ENCODE data around the gene DUSP8.
"Not testable (repeated sequence)": the region's sequence is repeated elsewhere in the genome, so short reads cannot be mapped to it uniquely, and the experiment has no call there.

Gene DUSP8

DNA sequence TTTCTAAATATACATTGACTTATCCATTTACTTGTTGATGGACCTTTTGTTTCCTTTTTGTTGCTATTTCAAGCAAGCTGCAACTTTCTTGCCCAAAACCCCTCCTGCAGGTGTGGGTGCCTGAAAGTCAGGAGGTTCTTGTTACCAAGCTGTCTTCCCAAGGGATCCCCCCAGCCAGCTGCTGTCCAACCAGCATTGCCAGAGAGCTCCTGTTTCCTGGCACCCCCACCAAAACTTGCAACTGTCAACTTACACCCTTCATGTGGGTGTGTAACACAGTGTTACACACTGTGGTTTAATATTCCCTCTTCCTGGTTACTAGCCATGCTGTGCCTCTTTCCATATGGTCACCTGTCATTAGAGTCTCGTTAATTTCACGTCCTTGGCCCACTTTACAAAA lies 14.6 kb upstream of the DUSP8 start:
- H3K27me3 Mint-ChIP-seq (ENCODE audit: low read depth), result peaks cover 62% of the 10 kb centered on the region
- peaks cover 6% of the 10 kb centered on the region for H3K4me1 Mint-ChIP-seq
- H3K4me3 Mint-ChIP-seq, result no peak overlapping the region
- peaks cover 8% of the 10 kb centered on the region for H3K9me3 Mint-ChIP-seq
- TF ChIP-seq, protein P1, sequence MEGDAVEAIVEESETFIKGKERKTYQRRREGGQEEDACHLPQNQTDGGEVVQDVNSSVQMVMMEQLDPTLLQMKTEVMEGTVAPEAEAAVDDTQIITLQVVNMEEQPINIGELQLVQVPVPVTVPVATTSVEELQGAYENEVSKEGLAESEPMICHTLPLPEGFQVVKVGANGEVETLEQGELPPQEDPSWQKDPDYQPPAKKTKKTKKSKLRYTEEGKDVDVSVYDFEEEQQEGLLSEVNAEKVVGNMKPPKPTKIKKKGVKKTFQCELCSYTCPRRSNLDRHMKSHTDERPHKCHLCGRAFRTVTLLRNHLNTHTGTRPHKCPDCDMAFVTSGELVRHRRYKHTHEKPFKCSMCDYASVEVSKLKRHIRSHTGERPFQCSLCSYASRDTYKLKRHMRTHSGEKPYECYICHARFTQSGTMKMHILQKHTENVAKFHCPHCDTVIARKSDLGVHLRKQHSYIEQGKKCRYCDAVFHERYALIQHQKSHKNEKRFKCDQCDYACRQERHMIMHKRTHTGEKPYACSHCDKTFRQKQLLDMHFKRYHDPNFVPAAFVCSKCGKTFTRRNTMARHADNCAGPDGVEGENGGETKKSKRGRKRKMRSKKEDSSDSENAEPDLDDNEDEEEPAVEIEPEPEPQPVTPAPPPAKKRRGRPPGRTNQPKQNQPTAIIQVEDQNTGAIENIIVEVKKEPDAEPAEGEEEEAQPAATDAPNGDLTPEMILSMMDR (IDR thresholded peaks at IDR 0.05; ENCODE audit: unreplicated experiment in 3 of 3), result no peak
- H3K27ac Mint-ChIP-seq, result no peak overlapping the region
- H3K36me3 Mint-ChIP-seq (ENCODE audit: low read depth), result no peaks in the 10 kb centered on the region

DNA sequence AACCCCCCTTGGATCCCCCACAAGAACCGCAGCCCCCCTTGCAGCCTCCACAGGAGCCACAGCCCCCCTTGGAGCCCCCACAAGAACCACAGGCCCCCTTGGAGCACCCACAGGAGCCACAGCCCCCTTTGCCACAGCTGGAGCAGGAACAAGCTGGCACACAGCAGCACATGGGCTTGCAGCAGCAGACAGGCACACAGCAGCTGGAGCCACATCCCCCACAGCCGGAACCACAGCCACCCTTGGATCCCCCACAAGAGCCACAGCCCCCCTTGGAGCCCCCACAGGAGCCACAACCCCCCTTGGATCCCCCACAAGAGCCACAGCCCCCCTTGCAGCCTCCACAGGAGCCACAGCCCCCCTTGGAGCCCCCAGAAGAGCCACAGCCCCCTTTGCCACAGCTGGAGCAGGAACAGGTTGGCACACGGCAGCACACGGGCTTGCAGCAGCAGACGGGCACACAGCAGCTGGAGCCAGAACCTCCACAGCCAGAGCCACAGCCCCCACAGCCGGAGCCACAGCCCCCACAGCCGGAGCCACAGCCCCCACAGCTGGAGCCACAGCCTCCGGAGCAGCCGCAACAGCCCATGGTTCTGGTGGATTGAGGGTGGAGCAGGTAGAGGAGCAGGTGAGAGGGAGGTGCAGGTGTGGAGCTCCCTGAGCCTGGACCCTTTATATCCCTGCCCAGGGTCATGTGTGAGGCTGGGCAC lies 12.7 kb upstream of the DUSP8 start, which contains the start of gene KRTAP5-1:
TSS of gene KRTAP5-1 (minus strand) at position 623 of the 710 bp plus-strand sequence. CDS start at position 589, 34 bp downstream.
- H3K27ac Mint-ChIP-seq; H3K4me1 Mint-ChIP-seq; H3K4me3 Mint-ChIP-seq; H3K36me3 Mint-ChIP-seq (ENCODE audit: low read depth): not testable (repeated sequence)
- Mint-ChIP-seq H3K9me3 (peaks cover 15% of the 10 kb centered on the region), H3K27me3 (ENCODE audit: low read depth) (peaks cover 67% of the 10 kb centered on the region)

DNA sequence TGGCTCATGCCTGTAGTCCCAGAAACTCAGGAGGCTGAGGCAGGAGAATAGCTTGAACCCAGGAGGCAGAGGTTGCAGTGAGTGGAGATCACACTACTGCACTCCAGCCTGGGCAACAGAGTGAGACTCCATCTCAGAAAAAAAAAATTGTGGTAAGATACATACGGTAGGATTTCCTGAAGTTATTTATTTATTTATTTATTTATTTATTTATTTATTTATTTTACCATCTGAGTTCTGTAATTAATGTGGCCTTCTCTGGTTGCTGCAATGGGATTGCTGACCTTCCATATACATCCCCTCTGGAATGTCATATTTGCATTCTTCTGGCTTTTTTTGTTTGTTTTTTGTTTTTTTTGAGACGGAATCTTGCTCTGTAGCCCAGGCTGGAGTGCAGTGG lies 10.8 kb upstream of the DUSP8 start:
- not testable (repeated sequence) for H3K36me3 Mint-ChIP-seq (ENCODE audit: low read depth); H3K4me3 Mint-ChIP-seq; H3K4me1 Mint-ChIP-seq; H3K27ac Mint-ChIP-seq
- Mint-ChIP-seq H3K27me3 (ENCODE audit: low read depth) (peaks cover 60% of the 10 kb centered on the region), H3K9me3 (peaks cover 23% of the 10 kb centered on the region)

DNA sequence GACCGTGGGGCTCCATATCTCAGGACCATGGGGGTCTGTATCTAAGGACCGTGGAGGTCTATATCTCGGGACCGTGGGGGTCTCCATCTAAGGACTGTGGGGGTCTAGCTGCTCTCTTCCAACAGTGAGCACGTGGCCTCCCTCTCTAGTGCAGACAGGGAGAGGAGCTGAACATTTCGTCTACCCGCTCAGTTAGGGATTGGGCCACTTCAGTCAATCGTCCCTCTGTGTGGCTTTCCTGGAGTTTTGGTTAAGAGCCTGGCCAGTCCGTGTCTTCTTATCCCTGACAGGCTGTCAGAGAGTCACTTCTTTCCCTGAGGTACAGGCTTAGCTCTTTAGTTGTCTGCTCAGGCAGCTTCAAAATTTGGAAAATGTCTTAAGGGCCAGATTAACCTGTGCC lies 9.9 kb upstream of the DUSP8 start:
- Mint-ChIP-seq H3K27ac (no peak overlapping the region), H3K4me3 (no peak overlapping the region), H3K9me3 (peaks cover 23% of the 10 kb centered on the region), H3K36me3 (ENCODE audit: low read depth) (no peaks in the 10 kb centered on the region), H3K27me3 (ENCODE audit: low read depth) (peaks cover 56% of the 10 kb centered on the region), H3K4me1 (no peaks in the 10 kb centered on the region)
- TF ChIP-seq, protein P1 (IDR thresholded peaks at IDR 0.05; ENCODE audit: unreplicated experiment in 3 of 3), result no peak

DNA sequence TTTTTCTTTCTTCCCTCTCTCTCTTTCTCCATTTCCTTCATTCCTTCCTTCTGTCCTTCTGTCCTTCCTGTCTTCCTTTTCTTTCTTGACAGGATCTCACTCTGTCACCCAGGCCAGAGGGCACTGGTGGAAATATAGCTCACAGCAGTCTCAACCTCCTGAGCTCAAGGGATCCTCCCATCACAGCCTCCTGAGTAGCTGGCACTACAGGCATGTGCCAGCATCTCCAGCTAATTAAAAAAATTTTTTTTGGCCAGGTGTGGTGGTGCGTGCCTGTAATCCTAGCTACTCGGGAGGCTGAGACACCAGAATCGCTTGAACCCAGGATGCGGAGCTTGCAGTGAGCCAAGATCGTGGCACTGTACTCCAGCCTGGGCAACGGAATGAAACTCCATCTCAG lies 4.8 kb upstream of the DUSP8 start:
- Mint-ChIP-seq H3K27ac (no peak overlapping the region), H3K4me3 (peak overlapping the region in 1 of 3 experiments; percentile 45), H3K36me3 (ENCODE audit: low read depth) (no peaks in the 10 kb centered on the region), H3K9me3 (peaks cover 16% of the 10 kb centered on the region), H3K27me3 (ENCODE audit: low read depth) (peaks cover 59% of the 10 kb centered on the region), H3K4me1 (no peaks in the 10 kb centered on the region)
- TF ChIP-seq, protein P1 (IDR thresholded peaks at IDR 0.05; ENCODE audit: unreplicated experiment in 3 of 3), result no peak

DNA sequence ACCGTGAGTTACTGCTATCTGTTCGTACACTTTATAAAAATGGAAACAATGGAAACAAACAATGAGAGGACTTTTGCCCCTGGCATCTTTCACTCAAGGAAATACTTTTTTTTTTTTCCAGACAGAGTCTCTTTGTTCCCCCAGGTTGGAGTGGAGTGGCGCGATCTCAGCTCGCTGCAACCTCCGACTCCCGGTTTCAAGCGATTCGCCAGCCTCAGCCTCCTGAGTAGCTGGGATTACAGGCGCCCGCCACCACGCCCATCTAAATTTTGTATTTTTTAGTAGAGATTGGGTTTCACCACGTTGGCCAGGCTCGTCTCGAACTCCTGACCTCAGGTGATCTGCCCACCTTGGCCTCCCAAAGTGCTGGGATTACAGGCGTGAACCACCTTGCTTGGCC lies 3.7 kb upstream of the DUSP8 start:
- H3K27me3 Mint-ChIP-seq (ENCODE audit: low read depth), result peaks cover 53% of the 10 kb centered on the region
- H3K27ac Mint-ChIP-seq; H3K36me3 Mint-ChIP-seq (ENCODE audit: low read depth); H3K9me3 Mint-ChIP-seq; H3K4me1 Mint-ChIP-seq: not testable (repeated sequence)
- H3K4me3 Mint-ChIP-seq, result peak overlapping the region in 1 of 3 experiments; percentile 19

GRCh38 chr11:1574933-1575242 lies 2.8 kb upstream of the DUSP8 start:
- TF ChIP-seq, protein P1 (IDR thresholded peaks at IDR 0.05; ENCODE audit: unreplicated experiment in 3 of 3), result no peak
- H3K9me3 Mint-ChIP-seq, result peaks cover 8% of the 10 kb centered on the region
- H3K27ac Mint-ChIP-seq, result no peak overlapping the region
- H3K4me3 Mint-ChIP-seq, result peak overlapping the region; percentile 19 to 63 (median 54)
- H3K4me1 Mint-ChIP-seq, result no peaks in the 10 kb centered on the region
- H3K27me3 Mint-ChIP-seq (ENCODE audit: low read depth), result peaks cover 57% of the 10 kb centered on the region
- no peaks in the 10 kb centered on the region for H3K36me3 Mint-ChIP-seq (ENCODE audit: low read depth)
